HepG2 (cell line): ENCODE data around the gene UNC5A. TPM values are rescaled to one million over a fixed set of nuclear protein-coding genes. Genes with fewer than 3 reads are reported as not detected.

Source experiments
- ATAD3A ChIP-seq: sonication (generic); formaldehyde crosslinking; IDR thresholded peaks from 2 replicates; pipeline ENCODE4 v1.4.0; 2020; ENCODE audit warnings: missing genetic modification reagents
- ERF ChIP-seq: IDR thresholded peaks from 2 replicates; pipeline ENCODE4 v1.6.1; 2018; ENCODE audit warnings: missing biosample characterization, missing genetic modification reagents
- MBD4 ChIP-seq: IDR thresholded peaks from 2 replicates; pipeline ENCODE4 v1.6.1; 2012; ENCODE audit warnings: low read length, inconsistent platforms, borderline replicate concordance
- MIXL1 ChIP-seq: IDR thresholded peaks from 2 replicates; pipeline ENCODE4 v1.6.1; 2016
- NFE2L2 ChIP-seq: fragments of 150-350 bp; IDR thresholded peaks from 2 replicates; pipeline ENCODE4 v1.6.1; 2014; ENCODE audit warnings: low read length
- SALL1 ChIP-seq: sonication (generic); formaldehyde crosslinking; IDR thresholded peaks from 2 replicates; pipeline ENCODE4 v1.8.0; 2022; ENCODE audit warnings: mild to moderate bottlenecking, missing genetic modification reagents
- SPEN ChIP-seq: sonication (generic); formaldehyde crosslinking; IDR thresholded peaks from 2 replicates; pipeline ENCODE4 v1.5.1; 2020; ENCODE audit warnings: low read depth, mild to moderate bottlenecking, missing genetic modification reagents
- STAG1 ChIP-seq: sonication (generic); formaldehyde crosslinking; IDR thresholded peaks from 2 replicates; pipeline ENCODE4 v1.4.0; 2020; ENCODE audit warnings: missing genetic modification reagents
- ZC3H13 ChIP-seq: sonication (generic); formaldehyde crosslinking; IDR thresholded peaks from 2 replicates; pipeline ENCODE4 v1.8.1; 2023; ENCODE audit warnings: mild to moderate bottlenecking, missing genetic modification reagents, moderate library complexity
- ZNF451 ChIP-seq: sonication (generic); formaldehyde crosslinking; IDR thresholded peaks from 2 replicates; pipeline ENCODE4 v1.5.0; 2020; ENCODE audit warnings: mild to moderate bottlenecking, missing genetic modification reagents
- ZNF672 ChIP-seq: sonication (generic); formaldehyde crosslinking; IDR thresholded peaks from 2 replicates; pipeline ENCODE4 v1.8.1; 2022; ENCODE audit warnings: missing genetic modification reagents
- ZNF746 ChIP-seq: sonication (generic); formaldehyde crosslinking; IDR thresholded peaks from 2 replicates; pipeline ENCODE4 v1.8.0; 2022; ENCODE audit warnings: mild to moderate bottlenecking, missing genetic modification reagents
- ZNF773 ChIP-seq: sonication (generic); formaldehyde crosslinking; IDR thresholded peaks from 2 replicates; pipeline ENCODE4 v1.4.0; 2020; ENCODE audit warnings: missing genetic modification reagents, borderline replicate concordance
- polyA plus RNA-seq, 8 experiments: library from polyadenylated mRNA; depleted of rRNA in 3 of 8; stranded (reverse) in 7 of 8; unstranded in 1 of 8; fragments of >200 nt; fragmentation: Illumina TruSeq in 4 of 8; extraction: Trizol in 4 of 8; gene quantifications; 2 replicates each; pipeline versions ENCODE4 v1.2.1 to v1.2.3, GENCODE V29; 2011 to 2016; ENCODE audit warnings: low read depth in 4 of 8, missing spikeins in 1 of 8, mixed read lengths in 1 of 8; ENCODE audit not compliant: insufficient read depth in 1 of 8
- total RNA-seq, 5 experiments: library from RNA; depleted of rRNA; stranded (reverse); fragments of >200 nt; fragmentation: Illumina TruSeq; extraction: Trizol; gene quantifications; 2 replicates each; pipeline ENCODE4 v1.2.3, GENCODE V29; 2016; ENCODE audit warnings: low read depth in 1 of 5
- TF ChIP-seq, protein P1 (sequence below): sonication (generic); formaldehyde crosslinking; conservative IDR thresholded peaks from 2 replicates; pipeline ENCODE4 v1.4.0; 2020; ENCODE audit warnings: missing genetic modification reagents
- TF ChIP-seq, protein P2 (sequence below): sonication (generic); formaldehyde crosslinking; IDR thresholded peaks from 2 replicates; pipeline ENCODE4 v1.8.0; 2022; ENCODE audit warnings: missing genetic modification reagents, mild to moderate bottlenecking, inconsistent platforms, borderline replicate concordance
- TF ChIP-seq, protein P3 (sequence below): fragments of 450-650 bp; IDR thresholded peaks from 2 replicates; pipeline ENCODE4 v1.6.1; 2016
- TF ChIP-seq, protein P4 (sequence below): sonication (generic); formaldehyde crosslinking; IDR thresholded peaks from 2 replicates; pipeline ENCODE4 v1.4.0; 2020; ENCODE audit warnings: missing genetic modification reagents
- TF ChIP-seq, protein P5 (sequence below): sonication (generic); formaldehyde crosslinking; IDR thresholded peaks from 2 replicates; pipeline ENCODE4 v1.4.0; 2020; ENCODE audit warnings: mild to moderate bottlenecking, missing genetic modification reagents

The UNC5A gene
- total and polyA plus RNA-seq, 2 of the 13 experiments (the other 11 are each of a cell fraction or from before 2014, with no cell fraction given) = not detected

DNA sequence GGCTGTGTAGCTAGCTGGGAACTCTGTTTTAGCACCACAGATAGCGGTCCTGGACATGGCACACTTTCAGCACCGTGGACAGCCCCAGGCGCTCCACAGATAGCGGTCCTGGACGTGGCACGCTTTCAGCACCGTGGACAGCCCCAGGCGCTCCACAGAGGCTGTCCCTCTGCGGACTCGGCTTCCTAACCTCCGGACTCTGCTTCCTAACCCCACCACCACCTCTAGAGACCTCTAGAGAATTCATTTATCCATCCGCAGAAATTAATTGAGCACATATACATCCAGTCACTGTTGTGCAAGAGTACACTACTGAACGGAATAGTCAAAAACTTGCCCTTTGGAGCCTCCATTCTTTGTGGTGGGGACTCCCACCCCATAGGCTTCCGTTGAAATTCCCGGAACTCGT, 27.4 kb downstream of the UNC5A start (continued):
- TF ChIP-seq ZNF672 (CRISPR knock-in tag) = peak; percentile 99
- TF ChIP-seq ZNF746 (CRISPR knock-in tag) = peak; percentile 99
- TF ChIP-seq, protein P1, sequence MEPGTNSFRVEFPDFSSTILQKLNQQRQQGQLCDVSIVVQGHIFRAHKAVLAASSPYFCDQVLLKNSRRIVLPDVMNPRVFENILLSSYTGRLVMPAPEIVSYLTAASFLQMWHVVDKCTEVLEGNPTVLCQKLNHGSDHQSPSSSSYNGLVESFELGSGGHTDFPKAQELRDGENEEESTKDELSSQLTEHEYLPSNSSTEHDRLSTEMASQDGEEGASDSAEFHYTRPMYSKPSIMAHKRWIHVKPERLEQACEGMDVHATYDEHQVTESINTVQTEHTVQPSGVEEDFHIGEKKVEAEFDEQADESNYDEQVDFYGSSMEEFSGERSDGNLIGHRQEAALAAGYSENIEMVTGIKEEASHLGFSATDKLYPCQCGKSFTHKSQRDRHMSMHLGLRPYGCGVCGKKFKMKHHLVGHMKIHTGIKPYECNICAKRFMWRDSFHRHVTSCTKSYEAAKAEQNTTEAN = peak; percentile 100
- TF ChIP-seq, protein P2, sequence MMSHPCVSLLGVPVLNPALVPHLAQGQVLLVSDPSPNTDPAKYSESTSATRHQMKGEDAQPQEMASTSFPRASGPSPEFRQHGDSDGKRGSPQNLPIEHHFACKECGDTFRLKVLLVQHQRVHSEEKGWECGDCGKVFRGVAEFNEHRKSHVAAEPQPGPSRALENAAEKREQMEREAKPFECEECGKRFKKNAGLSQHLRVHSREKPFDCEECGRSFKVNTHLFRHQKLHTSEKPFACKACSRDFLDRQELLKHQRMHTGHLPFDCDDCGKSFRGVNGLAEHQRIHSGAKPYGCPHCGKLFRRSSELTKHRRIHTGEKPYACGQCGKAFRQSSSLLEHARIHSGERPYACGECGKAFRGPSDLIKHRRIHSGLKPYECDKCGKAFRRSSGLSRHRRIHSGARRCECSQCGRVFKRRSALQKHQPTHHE (CRISPR knock-in tag) = peak; percentile 100
- peak; percentile 100 for TF ChIP-seq ZC3H13
- TF ChIP-seq, protein P3, sequence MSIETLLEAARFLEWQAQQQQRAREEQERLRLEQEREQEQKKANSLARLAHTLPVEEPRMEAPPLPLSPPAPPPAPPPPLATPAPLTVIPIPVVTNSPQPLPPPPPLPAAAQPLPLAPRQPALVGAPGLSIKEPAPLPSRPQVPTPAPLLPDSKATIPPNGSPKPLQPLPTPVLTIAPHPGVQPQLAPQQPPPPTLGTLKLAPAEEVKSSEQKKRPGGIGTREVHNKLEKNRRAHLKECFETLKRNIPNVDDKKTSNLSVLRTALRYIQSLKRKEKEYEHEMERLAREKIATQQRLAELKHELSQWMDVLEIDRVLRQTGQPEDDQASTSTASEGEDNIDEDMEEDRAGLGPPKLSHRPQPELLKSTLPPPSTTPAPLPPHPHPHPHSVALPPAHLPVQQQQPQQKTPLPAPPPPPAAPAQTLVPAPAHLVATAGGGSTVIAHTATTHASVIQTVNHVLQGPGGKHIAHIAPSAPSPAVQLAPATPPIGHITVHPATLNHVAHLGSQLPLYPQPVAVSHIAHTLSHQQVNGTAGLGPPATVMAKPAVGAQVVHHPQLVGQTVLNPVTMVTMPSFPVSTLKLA = peak; percentile 49
- TF ChIP-seq, protein P4, sequence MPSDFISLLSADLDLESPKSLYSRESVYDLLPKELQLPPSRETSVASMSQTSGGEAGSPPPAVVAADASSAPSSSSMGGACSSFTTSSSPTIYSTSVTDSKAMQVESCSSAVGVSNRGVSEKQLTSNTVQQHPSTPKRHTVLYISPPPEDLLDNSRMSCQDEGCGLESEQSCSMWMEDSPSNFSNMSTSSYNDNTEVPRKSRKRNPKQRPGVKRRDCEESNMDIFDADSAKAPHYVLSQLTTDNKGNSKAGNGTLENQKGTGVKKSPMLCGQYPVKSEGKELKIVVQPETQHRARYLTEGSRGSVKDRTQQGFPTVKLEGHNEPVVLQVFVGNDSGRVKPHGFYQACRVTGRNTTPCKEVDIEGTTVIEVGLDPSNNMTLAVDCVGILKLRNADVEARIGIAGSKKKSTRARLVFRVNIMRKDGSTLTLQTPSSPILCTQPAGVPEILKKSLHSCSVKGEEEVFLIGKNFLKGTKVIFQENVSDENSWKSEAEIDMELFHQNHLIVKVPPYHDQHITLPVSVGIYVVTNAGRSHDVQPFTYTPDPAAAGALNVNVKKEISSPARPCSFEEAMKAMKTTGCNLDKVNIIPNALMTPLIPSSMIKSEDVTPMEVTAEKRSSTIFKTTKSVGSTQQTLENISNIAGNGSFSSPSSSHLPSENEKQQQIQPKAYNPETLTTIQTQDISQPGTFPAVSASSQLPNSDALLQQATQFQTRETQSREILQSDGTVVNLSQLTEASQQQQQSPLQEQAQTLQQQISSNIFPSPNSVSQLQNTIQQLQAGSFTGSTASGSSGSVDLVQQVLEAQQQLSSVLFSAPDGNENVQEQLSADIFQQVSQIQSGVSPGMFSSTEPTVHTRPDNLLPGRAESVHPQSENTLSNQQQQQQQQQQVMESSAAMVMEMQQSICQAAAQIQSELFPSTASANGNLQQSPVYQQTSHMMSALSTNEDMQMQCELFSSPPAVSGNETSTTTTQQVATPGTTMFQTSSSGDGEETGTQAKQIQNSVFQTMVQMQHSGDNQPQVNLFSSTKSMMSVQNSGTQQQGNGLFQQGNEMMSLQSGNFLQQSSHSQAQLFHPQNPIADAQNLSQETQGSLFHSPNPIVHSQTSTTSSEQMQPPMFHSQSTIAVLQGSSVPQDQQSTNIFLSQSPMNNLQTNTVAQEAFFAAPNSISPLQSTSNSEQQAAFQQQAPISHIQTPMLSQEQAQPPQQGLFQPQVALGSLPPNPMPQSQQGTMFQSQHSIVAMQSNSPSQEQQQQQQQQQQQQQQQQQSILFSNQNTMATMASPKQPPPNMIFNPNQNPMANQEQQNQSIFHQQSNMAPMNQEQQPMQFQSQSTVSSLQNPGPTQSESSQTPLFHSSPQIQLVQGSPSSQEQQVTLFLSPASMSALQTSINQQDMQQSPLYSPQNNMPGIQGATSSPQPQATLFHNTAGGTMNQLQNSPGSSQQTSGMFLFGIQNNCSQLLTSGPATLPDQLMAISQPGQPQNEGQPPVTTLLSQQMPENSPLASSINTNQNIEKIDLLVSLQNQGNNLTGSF (CRISPR knock-in tag) = peak; percentile 100
- TF ChIP-seq MIXL1 (CRISPR knock-in tag) = peak; percentile 100
- TF ChIP-seq MBD4 = no peak
- peak; percentile 66 for TF ChIP-seq STAG1
- peak; percentile 100 for TF ChIP-seq ERF (CRISPR knock-in tag)
- TF ChIP-seq ZNF773 = peak; percentile 100
- peak; percentile 100 for TF ChIP-seq SPEN (CRISPR knock-in tag)
- peak; percentile 99 for TF ChIP-seq ATAD3A (CRISPR knock-in tag)
- peak; percentile 100 for TF ChIP-seq ZNF451 (CRISPR knock-in tag)
- peak; percentile 100 for TF ChIP-seq SALL1 (CRISPR knock-in tag)
- TF ChIP-seq, protein P5, sequence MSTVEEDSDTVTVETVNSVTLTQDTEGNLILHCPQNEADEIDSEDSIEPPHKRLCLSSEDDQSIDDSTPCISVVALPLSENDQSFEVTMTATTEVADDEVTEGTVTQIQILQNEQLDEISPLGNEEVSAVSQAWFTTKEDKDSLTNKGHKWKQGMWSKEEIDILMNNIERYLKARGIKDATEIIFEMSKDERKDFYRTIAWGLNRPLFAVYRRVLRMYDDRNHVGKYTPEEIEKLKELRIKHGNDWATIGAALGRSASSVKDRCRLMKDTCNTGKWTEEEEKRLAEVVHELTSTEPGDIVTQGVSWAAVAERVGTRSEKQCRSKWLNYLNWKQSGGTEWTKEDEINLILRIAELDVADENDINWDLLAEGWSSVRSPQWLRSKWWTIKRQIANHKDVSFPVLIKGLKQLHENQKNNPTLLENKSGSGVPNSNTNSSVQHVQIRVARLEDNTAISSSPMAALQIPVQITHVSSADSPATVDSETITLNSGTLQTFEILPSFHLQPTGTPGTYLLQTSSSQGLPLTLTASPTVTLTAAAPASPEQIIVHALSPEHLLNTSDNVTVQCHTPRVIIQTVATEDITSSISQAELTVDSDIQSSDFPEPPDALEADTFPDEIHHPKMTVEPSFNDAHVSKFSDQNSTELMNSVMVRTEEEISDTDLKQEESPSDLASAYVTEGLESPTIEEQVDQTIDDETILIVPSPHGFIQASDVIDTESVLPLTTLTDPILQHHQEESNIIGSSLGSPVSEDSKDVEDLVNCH = peak; percentile 99
- no peak for TF ChIP-seq NFE2L2
